HG03520 (cell line): Measurements from ENCODE around the gene MOB1A.

Experiments used
- ATAC-seq: cut with Tn5 transposase; IDR thresholded peaks from one replicate; pipeline ENCODE4 v1.9.1; 2021; ENCODE audit warnings: mild to moderate bottlenecking, moderate library complexity; ENCODE audit not compliant: unreplicated experiment

Gene MOB1A

GRCh38 chr2:74109551-74109950 is 69.1 kb downstream of the MOB1A start:
- ATAC-seq: no peak

- ATAC-seq: no peak
Measured at GRCh38 chr2:74107071-74107470, 71.6 kb downstream of the MOB1A start.

- no peak for ATAC-seq
Measured at GRCh38 chr2:74105413-74105812, 73.3 kb downstream of the MOB1A start.

GRCh38 chr2:74104839-74105238 is 73.8 kb downstream of the MOB1A start:
- no peak for ATAC-seq

- ATAC-seq: no peak
Measured at GRCh38 chr2:74103763-74104162, 74.9 kb downstream of the MOB1A start.
